CD14-positive monocyte (primary cell): ENCODE data around the gene AKAP8. TPM values are rescaled to one million over a fixed set of nuclear protein-coding genes. Genes with fewer than 3 reads are reported as not detected.
A peak's percentile ranks its signal among the peaks of the same experiment; 100 is the strongest.

Source experiments
- DNase-seq, 3 donors: peaks; one replicate each; pipeline ENCODE4 v3.0.0-alpha.2; 2011 to 2022
- H2AFZ ChIP-seq: 2 replicates; pipeline ENCODE4 v1.6.0; 2012; ENCODE audit warnings: mild to moderate bottlenecking, low read depth, low read length, inconsistent platforms; ENCODE audit not compliant: insufficient read depth, poor library complexity, severe bottlenecking
- H3K27ac ChIP-seq, 2 donors: 1 replicate in 1 of 2; 2 replicates in 1 of 2; pipeline ENCODE4 v1.5.1; 2012 to 2013; ENCODE audit warnings: low read length in 2 of 2, control low read depth in 1 of 2, inconsistent platforms in 1 of 2, low read depth in 1 of 2, mild to moderate bottlenecking in 1 of 2
- H3K27me3 ChIP-seq, 2 donors: one replicate each; pipeline versions ENCODE4 v1.6.0 to v1.6.1; 2011 to 2013; ENCODE audit warnings: low read length in 2 of 2; ENCODE audit not compliant: control insufficient read depth in 2 of 2, insufficient read depth in 2 of 2
- H3K36me3 ChIP-seq, 2 donors: replicated peaks in 1 of 2; 1 replicate in 1 of 2; 2 replicates in 1 of 2; pipeline versions ENCODE4 v1.5.1 to v1.6.1; 2012 to 2013; ENCODE audit warnings: low read length in 2 of 2, control low read depth in 1 of 2, inconsistent platforms in 1 of 2, mild to moderate bottlenecking in 1 of 2; ENCODE audit not compliant: insufficient read depth in 2 of 2, control insufficient read depth in 1 of 2
- H3K4me1 ChIP-seq, 2 donors: 1 replicate in 1 of 2; 2 replicates in 1 of 2; pipeline versions ENCODE4 v1.5.1 to v1.6.1; 2012 to 2013; ENCODE audit warnings: low read length in 2 of 2, control low read depth in 1 of 2, inconsistent platforms in 1 of 2, mild to moderate bottlenecking in 1 of 2, moderate library complexity in 1 of 2; ENCODE audit not compliant: insufficient read depth in 2 of 2, control insufficient read depth in 1 of 2
- H3K4me2 ChIP-seq: replicated peaks from 2 replicates; pipeline ENCODE3; 2012; ENCODE audit warnings: low read length, moderate library complexity, mild to moderate bottlenecking; ENCODE audit not compliant: poor library complexity, severe bottlenecking; ENCODE audit errors: extremely low read depth
- H3K4me3 ChIP-seq, 3 experiments: fragments of 200-600 bp in 1 of 3; sonication (generic) in 1 of 3; replicated peaks in 1 of 3; 1 replicate in 2 of 3; 2 replicates in 1 of 3; pipeline ENCODE4 v1.5.1; 2011 to 2013; ENCODE audit warnings: low read length in 3 of 3, mild to moderate bottlenecking in 3 of 3, control low read depth in 2 of 3, low read depth in 2 of 3, inconsistent platforms in 1 of 3, moderate library complexity in 1 of 3
- H3K79me2 ChIP-seq: 2 replicates; pipeline ENCODE4 v1.6.0; 2012; ENCODE audit warnings: mild to moderate bottlenecking, control low read depth, inconsistent platforms, low read length, moderate library complexity; ENCODE audit not compliant: insufficient read depth
- H3K9ac ChIP-seq: 2 replicates; pipeline ENCODE4 v1.6.0; 2017; ENCODE audit warnings: low read length, mild to moderate bottlenecking; ENCODE audit not compliant: insufficient read depth, poor library complexity, severe bottlenecking
- H3K9me3 ChIP-seq, 2 donors: replicated peaks in 1 of 2; 1 replicate in 1 of 2; 2 replicates in 1 of 2; pipeline versions ENCODE4 v1.5.1 to v1.6.1; 2012 to 2013; ENCODE audit warnings: low read length in 2 of 2, control low read depth in 1 of 2; ENCODE audit not compliant: control insufficient read depth in 1 of 2, insufficient read depth in 1 of 2
- H4K20me1 ChIP-seq: 2 replicates; pipeline ENCODE4 v1.6.0; 2012; ENCODE audit warnings: mild to moderate bottlenecking, low read length, control low read depth, moderate library complexity; ENCODE audit not compliant: insufficient read depth
- H3K27ac Mint-ChIP-seq, 7 donors: one replicate each; pipeline ENCODE4 v1.8.0; 2020; ENCODE audit warnings: mild to moderate bottlenecking in 7 of 7, mixed read lengths in 7 of 7, moderate library complexity in 6 of 7, inconsistent platforms in 2 of 7
- H3K27me3 Mint-ChIP-seq, 3 donors: one replicate each; pipeline ENCODE4 v1.8.0; 2021 to 2022; ENCODE audit warnings: low read depth in 3 of 3, mild to moderate bottlenecking in 3 of 3, mixed read lengths in 3 of 3, moderate library complexity in 3 of 3, inconsistent platforms in 1 of 3
- H3K36me3 Mint-ChIP-seq, 2 donors: one replicate each; pipeline ENCODE4 v1.8.0; 2020; ENCODE audit warnings: mixed read lengths in 2 of 2, inconsistent platforms in 1 of 2, mild to moderate bottlenecking in 1 of 2
- H3K4me1 Mint-ChIP-seq: one replicate; pipeline ENCODE4 v1.8.0; 2020; ENCODE audit warnings: mild to moderate bottlenecking, mixed read lengths
- H3K4me3 Mint-ChIP-seq, 2 donors: one replicate each; pipeline ENCODE4 v1.8.0; 2020; ENCODE audit warnings: mild to moderate bottlenecking in 2 of 2, mixed read lengths in 2 of 2, moderate library complexity in 1 of 2
- H3K9me3 Mint-ChIP-seq, 7 donors: one replicate each; pipeline ENCODE4 v1.8.0; 2020 to 2022; ENCODE audit warnings: mixed read lengths in 7 of 7, mild to moderate bottlenecking in 6 of 7, moderate library complexity in 6 of 7, inconsistent platforms in 2 of 7
- WGBS: methylation state at CpG from one replicate; pipeline ENCODE4 v1.1.5; 2013; ENCODE audit warnings: missing lambda C conversion rate; ENCODE audit not compliant: insufficient coverage; 5-methylcytosine and 5-hydroxymethylcytosine counted together
- intact Hi-C, 2 donors: fragments of 100-400 bp; cut with micrococcal nuclease; formaldehyde crosslinking; loops; one replicate each; pipeline versions ENCODE4 v1.15.0 to v1.15.1; 2023
- polyA plus RNA-seq, 3 donors: library from polyadenylated mRNA; depleted of rRNA in 1 of 3; unstranded in 2 of 3; stranded (reverse) in 1 of 3; fragments of 300-500 nt in 2 of 3; fragments of >200 nt in 1 of 3; fragmentation: Illumina TruSeq in 2 of 3; gene quantifications; 1 replicate in 2 of 3; 2 replicates in 1 of 3; pipeline ENCODE4 v1.2.3, GENCODE V29; 2012 to 2021
- TF ChIP-seq, protein P1 (sequence below): fragments of 200-600 bp; IDR thresholded peaks from one replicate; pipeline ENCODE4 v1.8.0; 2022; ENCODE audit warnings: antibody characterized with exemption, mild to moderate bottlenecking

AKAP8 gene
- polyA plus RNA-seq, 3 donors: 8.0 to 25.9 (median 12.3) TPM

DNA sequence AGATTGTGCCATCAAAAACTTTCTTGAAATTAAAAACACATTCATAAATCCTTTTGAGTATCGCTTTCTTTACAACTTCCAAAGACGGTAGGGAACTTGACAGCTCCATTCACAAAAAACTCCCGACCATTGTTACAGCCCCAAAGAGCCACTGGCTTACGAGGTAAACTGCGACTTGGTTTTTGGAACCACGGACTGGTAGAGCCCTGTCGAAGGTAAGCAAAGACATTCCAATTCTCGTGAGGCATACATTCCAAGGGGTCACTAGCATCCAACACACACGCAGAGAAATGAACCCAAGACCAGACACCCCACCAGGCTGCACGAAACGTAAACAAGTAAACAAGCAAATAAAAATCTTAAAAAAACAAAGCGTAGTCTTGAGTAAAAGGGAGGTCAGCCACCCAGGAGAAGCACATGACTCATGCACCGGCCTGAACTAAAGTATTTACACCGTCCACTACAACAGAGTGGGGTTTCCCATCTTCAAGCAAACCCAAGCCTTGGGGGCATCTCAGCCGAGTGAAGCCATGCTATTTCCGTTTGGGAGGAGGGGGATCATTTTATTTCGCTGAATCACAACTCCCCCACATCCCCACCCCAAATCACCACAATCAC is 48.7 kb downstream of the AKAP8 start:
- peaks cover 0 to 8% (median 0%) of the 10 kb centered on the region in 7 donors for H3K9me3 Mint-ChIP-seq
- peaks cover 0 to 6% (median 3%) of the 10 kb centered on the region in 3 donors for H3K27me3 Mint-ChIP-seq
- peak overlapping the region; percentile 95 to 99 (median 99) for H3K27ac Mint-ChIP-seq
- peak overlapping the region; percentile 98 to 99 for H3K4me3 Mint-ChIP-seq
- H3K4me3 ChIP-seq: peak overlapping the region; percentile 85 to 98 (median 90)
- peaks cover 85% of the 10 kb centered on the region for H3K79me2 ChIP-seq
- WGBS: 15% methylated on average over 6 of the region's 17 CpGs
- intact Hi-C loops: loop anchor here in 1 of 2 donors (5.0 to 10.0 kb wide), 2 partner anchors 46 kb away; partner anchors contain the start of gene AKAP8
- TF ChIP-seq, protein P1, sequence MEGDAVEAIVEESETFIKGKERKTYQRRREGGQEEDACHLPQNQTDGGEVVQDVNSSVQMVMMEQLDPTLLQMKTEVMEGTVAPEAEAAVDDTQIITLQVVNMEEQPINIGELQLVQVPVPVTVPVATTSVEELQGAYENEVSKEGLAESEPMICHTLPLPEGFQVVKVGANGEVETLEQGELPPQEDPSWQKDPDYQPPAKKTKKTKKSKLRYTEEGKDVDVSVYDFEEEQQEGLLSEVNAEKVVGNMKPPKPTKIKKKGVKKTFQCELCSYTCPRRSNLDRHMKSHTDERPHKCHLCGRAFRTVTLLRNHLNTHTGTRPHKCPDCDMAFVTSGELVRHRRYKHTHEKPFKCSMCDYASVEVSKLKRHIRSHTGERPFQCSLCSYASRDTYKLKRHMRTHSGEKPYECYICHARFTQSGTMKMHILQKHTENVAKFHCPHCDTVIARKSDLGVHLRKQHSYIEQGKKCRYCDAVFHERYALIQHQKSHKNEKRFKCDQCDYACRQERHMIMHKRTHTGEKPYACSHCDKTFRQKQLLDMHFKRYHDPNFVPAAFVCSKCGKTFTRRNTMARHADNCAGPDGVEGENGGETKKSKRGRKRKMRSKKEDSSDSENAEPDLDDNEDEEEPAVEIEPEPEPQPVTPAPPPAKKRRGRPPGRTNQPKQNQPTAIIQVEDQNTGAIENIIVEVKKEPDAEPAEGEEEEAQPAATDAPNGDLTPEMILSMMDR: no peak
- H3K27ac ChIP-seq: peak overlapping the region; percentile 81 to 97
- H4K20me1 ChIP-seq: peaks cover 55% of the 10 kb centered on the region
- no peaks in the 10 kb centered on the region for H3K27me3 ChIP-seq
- no peak overlapping the region for H2AFZ ChIP-seq
- H3K4me1 ChIP-seq: peaks cover 65 to 77% of the 10 kb centered on the region in 2 donors
- peak overlapping the region; percentile 82 for H3K4me2 ChIP-seq
- peaks cover 4 to 8% of the 10 kb centered on the region in 2 donors for H3K36me3 Mint-ChIP-seq
- H3K9ac ChIP-seq: peak overlapping the region; percentile 99
- H3K9me3 ChIP-seq: no peaks in the 10 kb centered on the region
- H3K4me1 Mint-ChIP-seq: peaks cover 66% of the 10 kb centered on the region
- H3K36me3 ChIP-seq: no peaks in the 10 kb centered on the region
- peak; percentile 63 to 90 (median 70) for DNase-seq

DNA sequence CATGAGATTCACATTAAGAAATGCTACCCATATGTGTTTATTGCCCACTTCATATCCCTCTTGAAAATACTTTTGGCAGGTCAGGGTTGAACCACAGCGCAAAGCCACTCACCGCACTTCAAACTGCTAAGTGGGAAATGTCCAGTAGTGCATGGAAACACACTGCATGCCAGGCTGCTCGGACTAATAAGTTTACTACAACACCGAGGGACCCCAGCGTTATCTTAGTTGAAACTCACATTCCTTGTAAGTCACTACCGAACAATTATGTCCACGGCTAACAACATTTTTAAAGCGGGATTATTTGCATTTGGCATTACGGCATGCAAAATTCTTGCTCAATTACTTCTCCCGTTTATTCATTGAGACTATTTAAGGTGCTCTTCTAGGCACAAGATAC is 51.3 kb downstream of the AKAP8 start:
- Mint-ChIP-seq H3K27ac (peak overlapping the region in 2 of 7 donors; percentile 35 to 66), H3K27me3 (peaks cover 0 to 3% (median 3%) of the 10 kb centered on the region in 3 donors), H3K36me3 (peaks cover 5 to 7% of the 10 kb centered on the region in 2 donors), H3K4me1 (peaks cover 82% of the 10 kb centered on the region), H3K9me3 (peaks cover 0 to 8% (median 0%) of the 10 kb centered on the region in 7 donors), H3K4me3 (no peak overlapping the region)
- Histone ChIP-seq H3K27ac (no peak overlapping the region), H3K4me3 (no peak overlapping the region), H3K9ac (no peak overlapping the region), H3K36me3 (no peaks in the 10 kb centered on the region), H2AFZ (no peak overlapping the region), H3K9me3 (no peaks in the 10 kb centered on the region), H4K20me1 (peaks cover 81% of the 10 kb centered on the region), H3K4me1 (peaks cover 74 to 82% of the 10 kb centered on the region in 2 donors), H3K27me3 (no peaks in the 10 kb centered on the region), H3K4me2 (no peak overlapping the region), H3K79me2 (peaks cover 93% of the 10 kb centered on the region)
- 86% methylated on average over 10 of the region's 10 CpGs for WGBS
- intact Hi-C loops: no loop called here
- no peak for DNase-seq
- TF ChIP-seq, protein P1: no peak
